HCT116 (cell line): ENCODE results near the gene TTYH2. TPM values are rescaled to one million over a fixed set of nuclear protein-coding genes. Genes with fewer than 3 reads are reported as not detected.

Source experiments
- ATAC-seq: fragments of 200-7000 bp; cut with Tn5 transposase; 2 replicates; pipeline ENCODE4 v1.9.1; 2020; ENCODE audit warnings: mild to moderate bottlenecking, moderate library complexity
- Bru-seq: library from RNA; stranded (reverse); fragments of 400-500 nt; gene quantifications from one replicate; lab custom pipeline; 2021; lab: Mats Ljungman, UMichigan
- BruChase-seq, 2 experiments: library from RNA; stranded (reverse); fragments of 400-500 nt; gene quantifications; one replicate each; lab custom pipeline; 2021; lab: Mats Ljungman, UMichigan
- BruUV-seq: library from RNA; stranded (reverse); fragments of 400-500 nt; replicated peaks from 2 replicates; lab custom pipeline; 2021; lab: Mats Ljungman, UMichigan
- CTCF ChIA-PET: fragments of 300-600 bp; sonication (Branson Sonifier 250); formaldehyde crosslinking; loops from one replicate; lab custom pipeline; 2021; ENCODE audit warnings: antibody characterized with exemption; lab: Charles Lee
- POLR2A ChIA-PET: fragments of 300-600, 350-600 bp; sonication (Branson Sonifier 250); formaldehyde crosslinking; loops from one replicate; lab custom pipeline; 2021; ENCODE audit warnings: antibody characterized with exemption; lab: Charles Lee
- RAD21 ChIA-PET, 2 experiments: fragments of 300-600 bp; sonication (Branson Sonifier 250); formaldehyde crosslinking; loops; one replicate each; lab custom pipeline; 2023; ENCODE audit warnings: low total read pairs in 2 of 2; ENCODE audit not compliant: uncharacterized antibody in 2 of 2, unreplicated experiment in 2 of 2, low non-redundant PET in 1 of 2; lab: Charles Lee
- DNase-seq: peaks from one replicate; pipeline ENCODE4 v3.0.0-alpha.2; 2010; ENCODE audit warnings: low read depth, low spot score
- H2AFZ ChIP-seq: fragments of 200-600 bp; shearing (Covaris generic), sonication (generic); 2 replicates; pipeline ENCODE4 v1.6.1; 2017; ENCODE audit warnings: low read depth, mixed run types, mixed read lengths, antibody characterized with exemption, low read length; ENCODE audit not compliant: poor library complexity, severe bottlenecking
- H3K27ac ChIP-seq: 2 replicates; pipeline ENCODE4 v1.5.1; 2012; ENCODE audit warnings: low read depth, low read length
- H3K27me3 ChIP-seq: fragments of 200-600 bp; sonication (generic); 2 replicates; pipeline ENCODE4 v1.6.1; 2016; ENCODE audit warnings: mixed run types, low read length, mixed read lengths; ENCODE audit not compliant: insufficient read depth
- H3K36me3 ChIP-seq, 2 experiments: fragments of 200-500 bp in 1 of 2; fragments of 200-600 bp in 1 of 2; sonication (Bioruptor generic) in 1 of 2; sonication (generic) in 1 of 2; 2 replicates each; pipeline versions ENCODE4 v1.5.1 to v1.6.1; 2014 to 2016; ENCODE audit warnings: low read length in 2 of 2, inconsistent platforms in 1 of 2, mixed read lengths in 1 of 2, mixed run types in 1 of 2; ENCODE audit not compliant: insufficient read depth in 2 of 2, control insufficient read depth in 1 of 2
- H3K4me1 ChIP-seq, 2 experiments: fragments of 200-600 bp in 1 of 2; sonication (generic) in 1 of 2; 2 replicates each; pipeline versions ENCODE4 v1.5.1 to v1.6.1; 2012 to 2017; ENCODE audit warnings: low read length in 2 of 2, inconsistent platforms in 1 of 2, mild to moderate bottlenecking in 1 of 2, mixed read lengths in 1 of 2, mixed run types in 1 of 2, moderate library complexity in 1 of 2; ENCODE audit not compliant: insufficient read depth in 2 of 2, control insufficient read depth in 1 of 2
- H3K4me2 ChIP-seq: fragments of 200-600 bp; sonication (generic); 2 replicates; pipeline ENCODE4 v1.6.1; 2017; ENCODE audit warnings: mixed run types, low read length, mixed read lengths
- H3K4me3 ChIP-seq, 2 experiments: fragments of 200-600 bp in 1 of 2; sonication (generic) in 1 of 2; replicated peaks in 1 of 2; 2 replicates each; pipeline ENCODE4 v1.5.1; 2011 to 2016; ENCODE audit warnings: low read length in 2 of 2, control low read depth in 1 of 2, low read depth in 1 of 2, mild to moderate bottlenecking in 1 of 2, mixed read lengths in 1 of 2, mixed run types in 1 of 2
- H3K79me2 ChIP-seq: fragments of 200-600 bp; sonication (generic); 2 replicates; pipeline ENCODE4 v1.6.1; 2017; ENCODE audit warnings: mild to moderate bottlenecking, mixed run types, low read length, moderate library complexity, mixed read lengths; ENCODE audit not compliant: insufficient read depth
- H3K9ac ChIP-seq: fragments of 200-600 bp; sonication (generic); 2 replicates; pipeline ENCODE4 v1.6.1; 2016; ENCODE audit warnings: low read length, mixed read lengths
- H3K9me2 ChIP-seq: fragments of 200-600 bp; sonication (generic), shearing (Covaris generic); 2 replicates; pipeline ENCODE4 v1.6.1; 2017; ENCODE audit warnings: mixed run types, mild to moderate bottlenecking, moderate library complexity; ENCODE audit not compliant: insufficient read depth
- H3K9me3 ChIP-seq, 2 experiments: fragments of 200-500 bp in 1 of 2; fragments of 200-600 bp in 1 of 2; sonication (Bioruptor generic) in 1 of 2; sonication (generic) in 1 of 2; 2 replicates each; pipeline ENCODE4 v1.6.1; 2014 to 2017; ENCODE audit warnings: low read length in 2 of 2, mixed read lengths in 2 of 2, inconsistent platforms in 1 of 2, low read depth in 1 of 2, mild to moderate bottlenecking in 1 of 2, mixed run types in 1 of 2, moderate library complexity in 1 of 2; ENCODE audit not compliant: control insufficient read depth in 1 of 2, insufficient read depth in 1 of 2
- H4K20me1 ChIP-seq: fragments of 200-600 bp; sonication (generic), shearing (Covaris generic); 2 replicates; pipeline ENCODE4 v1.6.1; 2017; ENCODE audit warnings: mixed run types, mild to moderate bottlenecking, moderate library complexity; ENCODE audit not compliant: insufficient read depth
- CBX3 ChIP-seq: IDR thresholded peaks from 2 replicates; pipeline ENCODE4 v1.6.1; 2012; ENCODE audit warnings: low read depth
- CEBPB ChIP-seq: IDR thresholded peaks from 2 replicates; pipeline ENCODE4 v1.6.1; 2012; ENCODE audit warnings: low read depth
- EGR1 ChIP-seq: IDR thresholded peaks from 2 replicates; pipeline ENCODE4 v1.6.1; 2012; ENCODE audit warnings: low read depth
- EZH2 ChIP-seq: fragments of 200-600 bp; sonication (generic); IDR thresholded peaks from 2 replicates; pipeline ENCODE4 v1.6.1; 2017; ENCODE audit warnings: antibody characterized with exemption, mixed run types
- EZH2phosphoT487 ChIP-seq: fragments of 200-600 bp; IDR thresholded peaks from 2 replicates; pipeline ENCODE4 v1.6.1; 2018; ENCODE audit warnings: antibody characterized with exemption, borderline replicate concordance
- FOSL1 ChIP-seq: IDR thresholded peaks from 2 replicates; pipeline ENCODE4 v1.6.1; 2012; ENCODE audit warnings: low read depth
- POLR2A ChIP-seq: IDR thresholded peaks from 2 replicates; pipeline ENCODE4 v1.7.0; 2011; ENCODE audit warnings: borderline replicate concordance; ENCODE audit not compliant: insufficient read depth, insufficient read length; ENCODE audit errors: extremely low read depth
- POLR2AphosphoS5 ChIP-seq: IDR thresholded peaks from 2 replicates; pipeline ENCODE4 v1.6.1; 2011; ENCODE audit warnings: mild to moderate bottlenecking, low read depth, low read length, moderate library complexity
- RAD21 ChIP-seq: IDR thresholded peaks from 2 replicates; pipeline ENCODE4 v1.6.1; 2012; ENCODE audit warnings: low read depth, mild to moderate bottlenecking
- SP1 ChIP-seq: IDR thresholded peaks from 2 replicates; pipeline ENCODE4 v1.6.1; 2012; ENCODE audit warnings: low read depth
- YY1 ChIP-seq: IDR thresholded peaks from 2 replicates; pipeline ENCODE4 v1.6.1; 2011; ENCODE audit warnings: low read length, low read depth, moderate library complexity, mild to moderate bottlenecking; ENCODE audit not compliant: insufficient replicate concordance; ENCODE audit errors: extremely low read depth
- intact Hi-C: fragments of 100-400 bp; cut with micrococcal nuclease; formaldehyde crosslinking; loops from 2 replicates; pipeline ENCODE4 v1.10.0; 2022
- long read RNA-seq: library from polyadenylated mRNA; unstranded; transcript quantifications from one replicate; pipeline ENCODE4 v2.0.0, GENCODE V29; 2021; ENCODE audit not compliant: unreplicated experiment
- polyA plus RNA-seq: library from polyadenylated mRNA; unstranded; fragments of >200 nt; gene quantifications from 2 replicates; pipeline ENCODE4 v1.2.1, GENCODE V29; 2012; ENCODE audit warnings: missing spikeins
- total RNA-seq: library from RNA; stranded (reverse); gene quantifications from one replicate; pipeline ENCODE4 v1.2.1, GENCODE V29; 2021; ENCODE audit not compliant: unreplicated experiment
- TF ChIP-seq, protein P1 (sequence below): IDR thresholded peaks from 2 replicates; pipeline ENCODE4 v1.6.1; 2011; ENCODE audit warnings: mild to moderate bottlenecking, low read length, moderate library complexity; ENCODE audit not compliant: insufficient replicate concordance; ENCODE audit errors: extremely low read depth
- TF ChIP-seq, protein P2 (sequence below): IDR thresholded peaks from 2 replicates; pipeline ENCODE4 v1.6.1; 2012
- TF ChIP-seq, protein P3 (sequence below), 3 experiments: fragments of 200-600 bp in 1 of 3; sonication (generic) in 1 of 3; IDR thresholded peaks in 2 of 3; conservative IDR thresholded peaks in 1 of 3; 2 replicates each; pipeline ENCODE4 v1.5.1; 2012 to 2017; ENCODE audit warnings: low read depth in 2 of 3, low read length in 2 of 3, antibody characterized with exemption in 1 of 3, borderline replicate concordance in 1 of 3, control low read depth in 1 of 3, mild to moderate bottlenecking in 1 of 3, mixed read lengths in 1 of 3, mixed run types in 1 of 3, moderate library complexity in 1 of 3; ENCODE audit not compliant: insufficient read depth in 1 of 3

TTYH2 gene, protein sequence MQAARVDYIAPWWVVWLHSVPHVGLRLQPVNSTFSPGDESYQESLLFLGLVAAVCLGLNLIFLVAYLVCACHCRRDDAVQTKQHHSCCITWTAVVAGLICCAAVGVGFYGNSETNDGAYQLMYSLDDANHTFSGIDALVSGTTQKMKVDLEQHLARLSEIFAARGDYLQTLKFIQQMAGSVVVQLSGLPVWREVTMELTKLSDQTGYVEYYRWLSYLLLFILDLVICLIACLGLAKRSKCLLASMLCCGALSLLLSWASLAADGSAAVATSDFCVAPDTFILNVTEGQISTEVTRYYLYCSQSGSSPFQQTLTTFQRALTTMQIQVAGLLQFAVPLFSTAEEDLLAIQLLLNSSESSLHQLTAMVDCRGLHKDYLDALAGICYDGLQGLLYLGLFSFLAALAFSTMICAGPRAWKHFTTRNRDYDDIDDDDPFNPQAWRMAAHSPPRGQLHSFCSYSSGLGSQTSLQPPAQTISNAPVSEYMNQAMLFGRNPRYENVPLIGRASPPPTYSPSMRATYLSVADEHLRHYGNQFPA
- 10.8 TPM for total RNA-seq
- polyA plus RNA-seq = 7.9 and 8.2 TPM in 2 replicates
- Bru-seq, nascent RNA = percentile 47 among the genes with signal in this experiment
- percentile 49 among the genes with signal in this experiment for BruChase-seq, experiment 1, labeled RNA remaining after a 6-hour chase
- BruChase-seq, experiment 2, labeled RNA remaining after a 2-hour chase = percentile 55 among the genes with signal in this experiment
- long read RNA-seq, transcript TTYH2-201 (14 exons, 3,490 nt) = major isoform, 8 of 37 reads
- long read RNA-seq, partial matches to known transcripts = 11 of 37 reads
- long read RNA-seq, other reads (novel, unspliced or antisense) = 16 of 37 reads

DNA sequence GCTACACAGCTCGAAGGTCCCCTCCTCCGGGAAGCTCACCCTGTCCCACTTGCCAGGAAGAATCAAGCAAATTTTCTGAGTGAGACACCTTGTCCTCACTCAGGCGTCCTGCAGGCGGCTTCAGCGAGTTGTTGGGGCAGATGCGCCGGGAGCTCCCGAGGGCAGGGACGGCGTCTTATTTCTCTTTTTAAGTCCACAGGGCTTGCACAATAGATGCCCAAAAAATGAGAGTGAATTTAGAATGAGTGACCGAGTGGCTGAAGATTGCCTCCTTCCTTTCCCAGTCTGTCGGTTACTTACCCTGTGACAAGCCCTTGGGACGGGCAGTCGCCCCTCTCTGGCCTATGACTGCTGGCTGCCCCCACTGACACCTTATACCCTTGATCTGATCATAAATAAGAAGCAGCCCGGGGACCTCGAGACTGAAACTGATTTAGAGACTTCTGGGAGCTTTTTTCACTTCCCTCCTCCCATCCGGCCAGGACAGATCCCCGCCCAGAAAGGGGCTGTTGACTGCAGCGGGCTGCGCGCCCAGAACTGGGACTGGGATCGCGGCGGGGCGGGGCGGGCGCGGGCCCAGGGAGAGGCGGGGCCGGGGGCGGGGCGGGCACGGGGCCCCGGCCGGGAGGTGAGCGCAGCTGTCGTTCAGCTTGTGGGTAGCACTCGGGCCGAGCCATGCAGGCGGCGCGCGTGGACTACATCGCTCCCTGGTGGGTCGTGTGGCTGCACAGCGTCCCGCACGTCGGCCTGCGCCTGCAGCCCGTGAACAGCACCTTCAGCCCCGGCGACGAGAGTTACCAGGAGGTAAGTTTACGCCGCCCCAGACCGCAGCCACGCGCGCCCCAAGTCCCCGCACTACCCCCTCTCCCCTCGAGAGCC, at the start of gene TTYH2:
Gene TTYH2 (plus strand): TSS at position 659 of the 879 bp plus-strand sequence. CDS start 17 bp downstream, at position 676.
- intact Hi-C loops = loop anchor here (5.0 kb wide), 3 partner anchors 139 to 319 kb away; partner anchors contain the start of gene CD300LB
- Histone ChIP-seq H3K36me3 (peaks cover 17 to 21% of the 10 kb centered on the region in 2 experiments; a peak in 3 of 4 replicates), H3K4me3 (peak within 1 kb of the TSS; percentile 75 to 77), H3K9ac (peak within 1 kb of the TSS; percentile 72), H4K20me1 (peaks cover 25% of the 10 kb centered on the region; the same call in 1 of the 2 replicates), H2AFZ (peak within 1 kb of the TSS; percentile 59), H3K4me1 (peaks cover 25 to 57% of the 10 kb centered on the region in 2 experiments), H3K9me3 (no peaks in the 10 kb centered on the region), H3K27me3 (no peaks in the 10 kb centered on the region), H3K79me2 (peaks cover 19% of the 10 kb centered on the region), H3K9me2 (no peaks in the 10 kb centered on the region), H3K27ac (peak within 1 kb of the TSS; percentile 76), H3K4me2 (peak within 1 kb of the TSS; percentile 97)
- ChIA-PET RAD21 (no interaction called here), CTCF (interaction anchor here (0.7 to 3.4 kb wide), 8 partner anchors 10 to 320 kb away, joined by 3 to 25 read pairs (median 4); partner anchors contain the start of gene RPL38), POLR2A (interaction anchor here (0.7 to 1.6 kb wide), 6 partner anchors 9 to 145 kb away, joined by 3 to 16 read pairs (median 6); partner anchors contain the start of gene RPL38)
- peak; percentile 74 for ATAC-seq
- DNase-seq = peak; percentile 81
- no TSS peak for BruUV-seq
- TF ChIP-seq POLR2AphosphoS5 = peak; percentile 78
- no peak for TF ChIP-seq CEBPB
- TF ChIP-seq EZH2phosphoT487 = no peak
- TF ChIP-seq POLR2A = peak; percentile 50
- TF ChIP-seq CBX3 = no peak; the same call in 1 of the 2 replicates
- no peak for TF ChIP-seq FOSL1
- TF ChIP-seq, protein P1, sequence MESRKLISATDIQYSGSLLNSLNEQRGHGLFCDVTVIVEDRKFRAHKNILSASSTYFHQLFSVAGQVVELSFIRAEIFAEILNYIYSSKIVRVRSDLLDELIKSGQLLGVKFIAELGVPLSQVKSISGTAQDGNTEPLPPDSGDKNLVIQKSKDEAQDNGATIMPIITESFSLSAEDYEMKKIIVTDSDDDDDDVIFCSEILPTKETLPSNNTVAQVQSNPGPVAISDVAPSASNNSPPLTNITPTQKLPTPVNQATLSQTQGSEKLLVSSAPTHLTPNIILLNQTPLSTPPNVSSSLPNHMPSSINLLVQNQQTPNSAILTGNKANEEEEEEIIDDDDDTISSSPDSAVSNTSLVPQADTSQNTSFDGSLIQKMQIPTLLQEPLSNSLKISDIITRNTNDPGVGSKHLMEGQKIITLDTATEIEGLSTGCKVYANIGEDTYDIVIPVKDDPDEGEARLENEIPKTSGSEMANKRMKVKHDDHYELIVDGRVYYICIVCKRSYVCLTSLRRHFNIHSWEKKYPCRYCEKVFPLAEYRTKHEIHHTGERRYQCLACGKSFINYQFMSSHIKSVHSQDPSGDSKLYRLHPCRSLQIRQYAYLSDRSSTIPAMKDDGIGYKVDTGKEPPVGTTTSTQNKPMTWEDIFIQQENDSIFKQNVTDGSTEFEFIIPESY = no peak
- TF ChIP-seq SP1 = peak; percentile 90
- TF ChIP-seq YY1 = peak; percentile 75
- TF ChIP-seq EGR1 = no peak
- TF ChIP-seq, protein P2, sequence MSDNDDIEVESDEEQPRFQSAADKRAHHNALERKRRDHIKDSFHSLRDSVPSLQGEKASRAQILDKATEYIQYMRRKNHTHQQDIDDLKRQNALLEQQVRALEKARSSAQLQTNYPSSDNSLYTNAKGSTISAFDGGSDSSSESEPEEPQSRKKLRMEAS = peak; percentile 66
- TF ChIP-seq, protein P3, sequence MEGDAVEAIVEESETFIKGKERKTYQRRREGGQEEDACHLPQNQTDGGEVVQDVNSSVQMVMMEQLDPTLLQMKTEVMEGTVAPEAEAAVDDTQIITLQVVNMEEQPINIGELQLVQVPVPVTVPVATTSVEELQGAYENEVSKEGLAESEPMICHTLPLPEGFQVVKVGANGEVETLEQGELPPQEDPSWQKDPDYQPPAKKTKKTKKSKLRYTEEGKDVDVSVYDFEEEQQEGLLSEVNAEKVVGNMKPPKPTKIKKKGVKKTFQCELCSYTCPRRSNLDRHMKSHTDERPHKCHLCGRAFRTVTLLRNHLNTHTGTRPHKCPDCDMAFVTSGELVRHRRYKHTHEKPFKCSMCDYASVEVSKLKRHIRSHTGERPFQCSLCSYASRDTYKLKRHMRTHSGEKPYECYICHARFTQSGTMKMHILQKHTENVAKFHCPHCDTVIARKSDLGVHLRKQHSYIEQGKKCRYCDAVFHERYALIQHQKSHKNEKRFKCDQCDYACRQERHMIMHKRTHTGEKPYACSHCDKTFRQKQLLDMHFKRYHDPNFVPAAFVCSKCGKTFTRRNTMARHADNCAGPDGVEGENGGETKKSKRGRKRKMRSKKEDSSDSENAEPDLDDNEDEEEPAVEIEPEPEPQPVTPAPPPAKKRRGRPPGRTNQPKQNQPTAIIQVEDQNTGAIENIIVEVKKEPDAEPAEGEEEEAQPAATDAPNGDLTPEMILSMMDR (IDR thresholded peaks at IDR 0.05 in 2 of 3, conservative IDR thresholded peaks at IDR 0.05 in 1 of 3; ENCODE audit: borderline replicate concordance in 1 of 3, insufficient read depth in 1 of 3, low read depth in 2 of 3, low read length in 2 of 3) = peak in 2 of 3 experiments; percentile 46 to 51; a peak in 4 of 6 replicates
- TF ChIP-seq RAD21 = no peak
- no peak for TF ChIP-seq EZH2
